HCT116 (cell line): Measurements from ENCODE around the gene VMP1. TPM values are rescaled to one million over a fixed set of nuclear protein-coding genes. Genes with fewer than 3 reads are reported as not detected.
A peak's percentile ranks its signal among the peaks of the same experiment; 100 is the strongest.

ENCODE experiments used
- ATAC-seq: fragments of 200-7000 bp; cut with Tn5 transposase; 2 replicates; pipeline ENCODE4 v1.9.1; 2020; ENCODE audit warnings: mild to moderate bottlenecking, moderate library complexity
- BruUV-seq: library from RNA; stranded (reverse); fragments of 400-500 nt; replicated peaks from 2 replicates; lab custom pipeline; 2021; lab: Mats Ljungman, UMichigan
- CTCF ChIA-PET: fragments of 300-600 bp; sonication (Branson Sonifier 250); formaldehyde crosslinking; loops from one replicate; lab custom pipeline; 2021; ENCODE audit warnings: antibody characterized with exemption; lab: Charles Lee
- POLR2A ChIA-PET: fragments of 300-600, 350-600 bp; sonication (Branson Sonifier 250); formaldehyde crosslinking; loops from one replicate; lab custom pipeline; 2021; ENCODE audit warnings: antibody characterized with exemption; lab: Charles Lee
- RAD21 ChIA-PET, 2 experiments: fragments of 300-600 bp; sonication (Branson Sonifier 250); formaldehyde crosslinking; loops; one replicate each; lab custom pipeline; 2023; ENCODE audit warnings: low total read pairs in 2 of 2; ENCODE audit not compliant: uncharacterized antibody in 2 of 2, unreplicated experiment in 2 of 2, low non-redundant PET in 1 of 2; lab: Charles Lee
- DNase-seq: peaks from one replicate; pipeline ENCODE4 v3.0.0-alpha.2; 2010; ENCODE audit warnings: low read depth, low spot score
- H2AFZ ChIP-seq: fragments of 200-600 bp; shearing (Covaris generic), sonication (generic); 2 replicates; pipeline ENCODE4 v1.6.1; 2017; ENCODE audit warnings: low read depth, mixed run types, mixed read lengths, antibody characterized with exemption, low read length; ENCODE audit not compliant: poor library complexity, severe bottlenecking
- H3K27ac ChIP-seq: 2 replicates; pipeline ENCODE4 v1.5.1; 2012; ENCODE audit warnings: low read depth, low read length
- H3K27me3 ChIP-seq: fragments of 200-600 bp; sonication (generic); 2 replicates; pipeline ENCODE4 v1.6.1; 2016; ENCODE audit warnings: mixed run types, low read length, mixed read lengths; ENCODE audit not compliant: insufficient read depth
- H3K36me3 ChIP-seq, 2 experiments: fragments of 200-500 bp in 1 of 2; fragments of 200-600 bp in 1 of 2; sonication (Bioruptor generic) in 1 of 2; sonication (generic) in 1 of 2; 2 replicates each; pipeline versions ENCODE4 v1.5.1 to v1.6.1; 2014 to 2016; ENCODE audit warnings: low read length in 2 of 2, inconsistent platforms in 1 of 2, mixed read lengths in 1 of 2, mixed run types in 1 of 2; ENCODE audit not compliant: insufficient read depth in 2 of 2, control insufficient read depth in 1 of 2
- H3K4me1 ChIP-seq, 2 experiments: fragments of 200-600 bp in 1 of 2; sonication (generic) in 1 of 2; 2 replicates each; pipeline versions ENCODE4 v1.5.1 to v1.6.1; 2012 to 2017; ENCODE audit warnings: low read length in 2 of 2, inconsistent platforms in 1 of 2, mild to moderate bottlenecking in 1 of 2, mixed read lengths in 1 of 2, mixed run types in 1 of 2, moderate library complexity in 1 of 2; ENCODE audit not compliant: insufficient read depth in 2 of 2, control insufficient read depth in 1 of 2
- H3K4me2 ChIP-seq: fragments of 200-600 bp; sonication (generic); 2 replicates; pipeline ENCODE4 v1.6.1; 2017; ENCODE audit warnings: mixed run types, low read length, mixed read lengths
- H3K4me3 ChIP-seq, 2 experiments: fragments of 200-600 bp in 1 of 2; sonication (generic) in 1 of 2; replicated peaks in 1 of 2; 2 replicates each; pipeline ENCODE4 v1.5.1; 2011 to 2016; ENCODE audit warnings: low read length in 2 of 2, control low read depth in 1 of 2, low read depth in 1 of 2, mild to moderate bottlenecking in 1 of 2, mixed read lengths in 1 of 2, mixed run types in 1 of 2
- H3K79me2 ChIP-seq: fragments of 200-600 bp; sonication (generic); 2 replicates; pipeline ENCODE4 v1.6.1; 2017; ENCODE audit warnings: mild to moderate bottlenecking, mixed run types, low read length, moderate library complexity, mixed read lengths; ENCODE audit not compliant: insufficient read depth
- H3K9ac ChIP-seq: fragments of 200-600 bp; sonication (generic); 2 replicates; pipeline ENCODE4 v1.6.1; 2016; ENCODE audit warnings: low read length, mixed read lengths
- H3K9me2 ChIP-seq: fragments of 200-600 bp; sonication (generic), shearing (Covaris generic); 2 replicates; pipeline ENCODE4 v1.6.1; 2017; ENCODE audit warnings: mixed run types, mild to moderate bottlenecking, moderate library complexity; ENCODE audit not compliant: insufficient read depth
- H3K9me3 ChIP-seq, 2 experiments: fragments of 200-500 bp in 1 of 2; fragments of 200-600 bp in 1 of 2; sonication (Bioruptor generic) in 1 of 2; sonication (generic) in 1 of 2; 2 replicates each; pipeline ENCODE4 v1.6.1; 2014 to 2017; ENCODE audit warnings: low read length in 2 of 2, mixed read lengths in 2 of 2, inconsistent platforms in 1 of 2, low read depth in 1 of 2, mild to moderate bottlenecking in 1 of 2, mixed run types in 1 of 2, moderate library complexity in 1 of 2; ENCODE audit not compliant: control insufficient read depth in 1 of 2, insufficient read depth in 1 of 2
- H4K20me1 ChIP-seq: fragments of 200-600 bp; sonication (generic), shearing (Covaris generic); 2 replicates; pipeline ENCODE4 v1.6.1; 2017; ENCODE audit warnings: mixed run types, mild to moderate bottlenecking, moderate library complexity; ENCODE audit not compliant: insufficient read depth
- POLR2A ChIP-seq: IDR thresholded peaks from 2 replicates; pipeline ENCODE4 v1.7.0; 2011; ENCODE audit warnings: borderline replicate concordance; ENCODE audit not compliant: insufficient read depth, insufficient read length; ENCODE audit errors: extremely low read depth
- POLR2AphosphoS5 ChIP-seq: IDR thresholded peaks from 2 replicates; pipeline ENCODE4 v1.6.1; 2011; ENCODE audit warnings: mild to moderate bottlenecking, low read depth, low read length, moderate library complexity
- ZBTB33 ChIP-seq: IDR thresholded peaks from 2 replicates; pipeline ENCODE4 v1.6.1; 2011; ENCODE audit warnings: mild to moderate bottlenecking, low read length, moderate library complexity; ENCODE audit not compliant: insufficient replicate concordance; ENCODE audit errors: extremely low read depth
- ZFX ChIP-seq: fragments of 450-650 bp; IDR thresholded peaks from 2 replicates; pipeline ENCODE4 v1.6.1; 2017
- intact Hi-C: fragments of 100-400 bp; cut with micrococcal nuclease; formaldehyde crosslinking; loops from 2 replicates; pipeline ENCODE4 v1.10.0; 2022
- total RNA-seq: library from RNA; stranded (reverse); gene quantifications from one replicate; pipeline ENCODE4 v1.2.1, GENCODE V29; 2021; ENCODE audit not compliant: unreplicated experiment

VMP1 gene
- total RNA-seq, 1 experiment from 2014 or later, result 366 TPM

- CTCF ChIA-PET, result interaction anchor here (4.1 kb wide), 1 partner anchor 88 kb away, joined by 40 read pairs; no protein-coding TSS in a partner anchor
- POLR2A ChIA-PET, result interaction anchor here (0.8 to 15.2 kb wide), 12 partner anchors 12 to 133 kb away, joined by 3 to 443 read pairs (median 6); partner anchors contain the start of genes PTRH2 and VMP1
- no peak for ATAC-seq
These were observed 133.1 kb downstream of the VMP1 start for GRCh38 chr17:59840329-59841090.

More at GRCh38 chr17:59840329-59841090, 133.1 kb downstream of the VMP1 start:
- RAD21 ChIA-PET, result no interaction called here
- Histone ChIP-seq H4K20me1 (peaks cover 12% of the 10 kb centered on the region; the same call in 1 of the 2 replicates), H2AFZ (no peak overlapping the region), H3K4me3 (peak overlapping the region; percentile 74 to 78), H3K4me2 (peak overlapping the region; percentile 84), H3K27ac (peak overlapping the region; percentile 97), H3K36me3 (peaks cover 22 to 32% of the 10 kb centered on the region in 2 experiments), H3K27me3 (no peaks in the 10 kb centered on the region), H3K9me2 (no peaks in the 10 kb centered on the region), H3K9ac (peak overlapping the region; percentile 92), H3K9me3 (no peaks in the 10 kb centered on the region), H3K79me2 (peaks cover 37% of the 10 kb centered on the region), H3K4me1 (peaks cover 55 to 84% of the 10 kb centered on the region in 2 experiments)
- TF ChIP-seq POLR2A, result peak; percentile 66
- peak; percentile 78 for TF ChIP-seq POLR2AphosphoS5
- peak; percentile 44 for TF ChIP-seq ZBTB33
- no peak for TF ChIP-seq ZFX
- no TSS peak for BruUV-seq
- no peak for DNase-seq
- intact Hi-C loops, result no loop called here
